A549 (cell line): ENCODE measurements around the gene ANKRD30A. TPM values are rescaled to one million over a fixed set of nuclear protein-coding genes. Genes with fewer than 3 reads are reported as not detected.

ENCODE experiments used
- ATAC-seq, 2 experiments: fragments of 200-7000 bp in 1 of 2; fragments of >200 bp in 1 of 2; cut with Nextera tagmentation in 1 of 2; cut with Tn5 transposase in 1 of 2; 3 replicates each; pipeline versions ENCODE4 v1.8.0 to v1.9.1; 2018 to 2020; ENCODE audit warnings: mild to moderate bottlenecking in 1 of 2, moderate library complexity in 1 of 2
- CTCF ChIA-PET: fragments of 300-600 bp; sonication (Branson Sonifier 250); formaldehyde crosslinking; extraction: SDS; loops from one replicate; lab custom pipeline; 2021; ENCODE audit warnings: antibody characterized with exemption, inconsistent platforms; lab: Yijun Ruan, JAX
- POLR2A ChIA-PET: fragments of 350-600 bp; formaldehyde crosslinking; extraction: SDS; loops from one replicate; lab custom pipeline; 2021; ENCODE audit warnings: antibody characterized with exemption, inconsistent platforms; lab: Yijun Ruan, JAX
- DNase-seq, 2 experiments: peaks; one replicate each; pipeline versions ENCODE4 v3.0.0 to v3.0.0-alpha.2; 2011 to 2016; ENCODE audit warnings: low read depth in 1 of 2, low spot score in 1 of 2
- FAIRE-seq: peaks from 2 replicates; lab custom pipeline; 2011; peaks lifted over from hg19 to GRCh38; lab: Jason Lieb, UNC
- H3K27ac ChIP-seq, 2 experiments: fragments of >200 bp; sonication (Bioruptor Twin); formaldehyde crosslinking; 3 replicates each; pipeline ENCODE4 v1.5.1; 2016 to 2017
- H3K4me1 ChIP-seq: fragments of >200 bp; sonication (Bioruptor Twin); formaldehyde crosslinking; 3 replicates; pipeline ENCODE4 v1.6.1; 2016
- H3K4me2 ChIP-seq: fragments of >200 bp; sonication (Bioruptor Twin); formaldehyde crosslinking; 3 replicates; pipeline ENCODE4 v1.6.1; 2016
- H3K4me3 ChIP-seq: fragments of >200 bp; sonication (Bioruptor Twin); formaldehyde crosslinking; 3 replicates; pipeline ENCODE4 v1.5.1; 2016
- H3K9me3 ChIP-seq: fragments of >200 bp; sonication (Bioruptor Twin); formaldehyde crosslinking; 3 replicates; pipeline ENCODE4 v1.6.1; 2016
- BHLHE40 ChIP-seq: IDR thresholded peaks from 2 replicates; pipeline ENCODE4 v1.6.1; 2012; ENCODE audit warnings: low read depth, low read length, inconsistent platforms
- CBX8 ChIP-seq: fragments of 200-600 bp; sonication (generic); IDR thresholded peaks from 2 replicates; pipeline ENCODE4 v1.6.1; 2016
- CHD2 ChIP-seq: fragments of 150-350 bp; IDR thresholded peaks from 2 replicates; pipeline ENCODE4 v1.6.1; 2014; ENCODE audit warnings: low read length; ENCODE audit not compliant: partially characterized antibody
- EHMT2 ChIP-seq: fragments of 200-600 bp; sonication (generic); IDR thresholded peaks from 2 replicates; pipeline ENCODE4 v1.6.1; 2016; ENCODE audit warnings: antibody characterized with exemption, low read depth, mild to moderate bottlenecking, moderate library complexity
- FOSB ChIP-seq: fragments of 250-450 bp; sonication (Bioruptor Pico); IDR thresholded peaks from 2 replicates; pipeline ENCODE4 v1.5.0; 2020; ENCODE audit warnings: mild to moderate bottlenecking, moderate library complexity
- FOXS1 ChIP-seq: fragments of 250-450 bp; sonication (Bioruptor Pico); IDR thresholded peaks from 2 replicates; pipeline ENCODE4 v1.5.0; 2020; ENCODE audit warnings: mild to moderate bottlenecking, moderate library complexity
- GATA3 ChIP-seq: IDR thresholded peaks from 2 replicates; pipeline ENCODE4 v1.6.1; 2012; ENCODE audit warnings: borderline replicate concordance
- HDAC2 ChIP-seq: fragments of 200-600 bp; sonication (generic); IDR thresholded peaks from 2 replicates; pipeline ENCODE4 v1.6.1; 2016
- MAFK ChIP-seq: fragments of 450-650 bp; IDR thresholded peaks from 2 replicates; pipeline ENCODE4 v1.6.1; 2014; ENCODE audit not compliant: partially characterized antibody
- NPAS2 ChIP-seq: fragments of 250-450 bp; sonication (Bioruptor Pico); IDR thresholded peaks from 2 replicates; pipeline ENCODE4 v1.8.0; 2022; ENCODE audit warnings: mild to moderate bottlenecking, moderate library complexity, borderline replicate concordance
- NR3C1 ChIP-seq: fragments of >200 bp; sonication (Bioruptor Twin); formaldehyde crosslinking; IDR thresholded peaks from 3 replicates; pipeline ENCODE4 v1.6.1; 2017
- POLR2A ChIP-seq: IDR thresholded peaks from 2 replicates; pipeline ENCODE4 v1.6.1; 2012; ENCODE audit warnings: mild to moderate bottlenecking, low read length
- RAD21 ChIP-seq, 2 experiments: fragments of >200 bp in 1 of 2; sonication (Bioruptor Twin) in 1 of 2; formaldehyde crosslinking in 1 of 2; IDR thresholded peaks in 1 of 2; conservative IDR thresholded peaks in 1 of 2; 2 replicates in 1 of 2; 3 replicates in 1 of 2; pipeline ENCODE4 v1.6.1; 2012 to 2018; ENCODE audit warnings: inconsistent platforms in 1 of 2
- SMC3 ChIP-seq: fragments of >200 bp; sonication (Bioruptor Twin); formaldehyde crosslinking; IDR thresholded peaks from 3 replicates; pipeline ENCODE4 v1.6.1; 2018; ENCODE audit warnings: inconsistent platforms
- TP53 ChIP-seq: fragments of 250-450 bp; sonication (Bioruptor Pico); IDR thresholded peaks from 2 replicates; pipeline ENCODE4 v1.5.0; 2021; ENCODE audit warnings: mild to moderate bottlenecking, moderate library complexity
- ZC3H11A ChIP-seq: fragments of 450-650 bp; IDR thresholded peaks from 2 replicates; pipeline ENCODE4 v1.6.1; 2014; ENCODE audit warnings: antibody characterized with exemption, mild to moderate bottlenecking
- ZFP36 ChIP-seq: fragments of 450-650 bp; IDR thresholded peaks from 2 replicates; pipeline ENCODE4 v1.6.1; 2014; ENCODE audit warnings: borderline replicate concordance; ENCODE audit not compliant: partially characterized antibody
- ZSCAN20 ChIP-seq: fragments of 250-450 bp; sonication (Bioruptor Pico); IDR thresholded peaks from 2 replicates; pipeline ENCODE4 v1.8.0; 2022; ENCODE audit warnings: mild to moderate bottlenecking, moderate library complexity
- WGBS: methylation state at CpG from one replicate; pipeline ENCODE4 v1.1.6; 2017; ENCODE audit errors: missing lambda C conversion rate; 5-methylcytosine and 5-hydroxymethylcytosine counted together
- polyA plus RNA-seq, 4 experiments: library from polyadenylated mRNA; depleted of rRNA in 3 of 4; stranded (reverse); fragments of >200 nt; fragmentation: RNase III in 1 of 4; extraction: RNeasy Plus Mini Kit Qiagen cat#74134 plus additional on column Dnase treatment in 1 of 4; gene quantifications; 2 replicates in 3 of 4; 3 replicates in 1 of 4; pipeline ENCODE4 v1.2.3, GENCODE V29; 2011 to 2017
- TF ChIP-seq, protein P1 (sequence below): fragments of 450-650 bp; IDR thresholded peaks from 2 replicates; pipeline ENCODE4 v1.6.1; 2014; ENCODE audit warnings: antibody characterized with exemption
- TF ChIP-seq, protein P2 (sequence below): IDR thresholded peaks from 2 replicates; pipeline ENCODE4 v1.6.1; 2012
- TF ChIP-seq, protein P3 (sequence below): fragments of 250-450 bp; sonication (Bioruptor Pico); IDR thresholded peaks from 2 replicates; pipeline ENCODE4 v1.5.0; 2020; ENCODE audit warnings: low read depth, mild to moderate bottlenecking, moderate library complexity
- TF ChIP-seq, protein P4 (sequence below): fragments of >200 bp; sonication (Bioruptor Twin); formaldehyde crosslinking; IDR thresholded peaks from 2 replicates; pipeline ENCODE4 v1.6.1; 2016

Gene ANKRD30A
- polyA plus RNA-seq, 2 of the 4 experiments (the other 2 are of a cell fraction): 0.97 to 8.0 TPM

DNA sequence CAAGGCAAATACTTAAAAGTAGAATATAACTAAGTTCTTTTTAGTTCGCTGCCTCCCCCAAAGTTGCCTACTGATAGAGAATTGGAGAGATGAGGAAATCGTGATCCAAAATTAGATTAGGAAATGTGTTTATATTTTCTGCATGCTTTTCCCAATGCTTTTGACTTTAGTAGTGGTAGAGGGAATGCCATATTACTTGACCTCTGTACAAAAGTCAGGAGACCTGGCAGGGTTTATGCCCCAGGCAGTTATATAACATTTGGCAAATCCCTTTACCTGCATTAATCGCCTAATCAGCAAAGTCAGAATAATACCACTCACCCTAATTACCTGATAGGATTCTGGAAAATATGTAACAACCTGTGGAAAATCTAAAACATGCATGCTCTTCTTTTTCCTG, 142.9 kb downstream of the ANKRD30A start:
- no peak for ATAC-seq
- TF ChIP-seq MAFK (peak; percentile 34), NPAS2 (CRISPR knock-in tag) (no peak), GATA3 (no peak), POLR2A (no peak), SMC3 (no peak)
- ChIA-PET CTCF (no interaction called here), POLR2A (no interaction called here)
- no peak for DNase-seq
- H3K4me1 ChIP-seq: peaks cover 16% of the 10 kb centered on the region; the same call in 2 of the 3 replicates
- no peak overlapping the region for H3K4me2 ChIP-seq
- no peak overlapping the region for H3K4me3 ChIP-seq
- 61% methylated on average over 3 of the region's 3 CpGs for WGBS
- H3K27ac ChIP-seq: no peak overlapping the region
- H3K9me3 ChIP-seq: no peaks in the 10 kb centered on the region; the same call in 2 of the 3 replicates
- FAIRE-seq: no peak

DNA sequence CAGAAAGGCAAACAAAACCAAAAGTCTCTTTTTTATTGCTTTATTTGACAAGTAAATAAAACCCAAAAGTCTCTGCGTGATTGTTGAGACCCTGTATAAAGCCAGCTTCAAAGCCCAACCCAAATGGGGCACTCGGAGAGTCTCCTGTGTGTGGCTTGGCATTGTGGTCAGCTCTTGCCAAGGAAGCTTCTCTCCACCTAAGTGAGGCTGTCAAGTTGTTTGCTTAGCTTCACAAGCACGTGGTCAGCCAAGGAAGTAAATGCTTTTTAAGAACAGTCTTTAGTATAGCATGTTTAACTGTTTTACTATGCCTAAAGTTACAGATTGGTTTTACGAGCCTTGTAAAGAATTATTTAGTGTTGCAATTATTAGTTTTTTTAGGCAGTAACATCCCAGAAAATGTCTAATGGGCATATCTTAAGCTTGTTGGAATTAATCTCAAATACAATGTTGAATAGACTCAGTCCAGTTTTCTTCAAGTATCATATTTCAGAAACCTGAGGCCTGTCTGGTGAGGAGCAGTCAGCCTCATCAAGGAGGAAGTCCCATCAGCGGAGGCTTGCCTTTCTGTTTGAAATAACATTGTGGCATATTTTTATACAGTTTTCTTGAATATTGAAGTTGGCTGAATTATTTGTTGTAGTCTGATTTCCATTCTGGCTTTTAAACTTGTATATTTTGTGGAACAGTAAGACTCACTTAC, 144.3 kb downstream of the ANKRD30A start:
- Histone ChIP-seq H3K4me2 (0 out of 3 replicates have a peak overlapping the region, but pooled peaks have one; percentile 18), H3K4me3 (no peak overlapping the region), H3K9me3 (no peaks in the 10 kb centered on the region; the same call in 2 of the 3 replicates), H3K4me1 (peaks cover 12% of the 10 kb centered on the region; the same call in 2 of the 3 replicates), H3K27ac (peak overlapping the region in 1 of 2 experiments; percentile 9; a peak in 1 of 6 replicates)
- CTCF ChIA-PET: interaction anchor here (1.4 kb wide), 1 partner anchor 1634 kb away, joined by 3 read pairs; no protein-coding TSS in a partner anchor
- DNase-seq (peak in 1 of 2 experiments; percentile 64), FAIRE-seq (no peak), ATAC-seq (peak in 1 of 2 experiments; percentile 72; a peak in 3 of 6 replicates)
- POLR2A ChIA-PET: no interaction called here
- no peak for TF ChIP-seq EHMT2
- no peak for TF ChIP-seq CHD2
- TF ChIP-seq, protein P1, sequence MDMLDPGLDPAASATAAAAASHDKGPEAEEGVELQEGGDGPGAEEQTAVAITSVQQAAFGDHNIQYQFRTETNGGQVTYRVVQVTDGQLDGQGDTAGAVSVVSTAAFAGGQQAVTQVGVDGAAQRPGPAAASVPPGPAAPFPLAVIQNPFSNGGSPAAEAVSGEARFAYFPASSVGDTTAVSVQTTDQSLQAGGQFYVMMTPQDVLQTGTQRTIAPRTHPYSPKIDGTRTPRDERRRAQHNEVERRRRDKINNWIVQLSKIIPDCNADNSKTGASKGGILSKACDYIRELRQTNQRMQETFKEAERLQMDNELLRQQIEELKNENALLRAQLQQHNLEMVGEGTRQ: no peak
- TF ChIP-seq FOXS1 (CRISPR knock-in tag): no peak
- TF ChIP-seq, protein P2, sequence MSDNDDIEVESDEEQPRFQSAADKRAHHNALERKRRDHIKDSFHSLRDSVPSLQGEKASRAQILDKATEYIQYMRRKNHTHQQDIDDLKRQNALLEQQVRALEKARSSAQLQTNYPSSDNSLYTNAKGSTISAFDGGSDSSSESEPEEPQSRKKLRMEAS: peak; percentile 65
- no peak for TF ChIP-seq FOSB (CRISPR knock-in tag)
- no peak for TF ChIP-seq BHLHE40
- TF ChIP-seq, all 56 proteins: peak for 1
- WGBS: 43% methylated on average over 5 of the region's 5 CpGs

DNA sequence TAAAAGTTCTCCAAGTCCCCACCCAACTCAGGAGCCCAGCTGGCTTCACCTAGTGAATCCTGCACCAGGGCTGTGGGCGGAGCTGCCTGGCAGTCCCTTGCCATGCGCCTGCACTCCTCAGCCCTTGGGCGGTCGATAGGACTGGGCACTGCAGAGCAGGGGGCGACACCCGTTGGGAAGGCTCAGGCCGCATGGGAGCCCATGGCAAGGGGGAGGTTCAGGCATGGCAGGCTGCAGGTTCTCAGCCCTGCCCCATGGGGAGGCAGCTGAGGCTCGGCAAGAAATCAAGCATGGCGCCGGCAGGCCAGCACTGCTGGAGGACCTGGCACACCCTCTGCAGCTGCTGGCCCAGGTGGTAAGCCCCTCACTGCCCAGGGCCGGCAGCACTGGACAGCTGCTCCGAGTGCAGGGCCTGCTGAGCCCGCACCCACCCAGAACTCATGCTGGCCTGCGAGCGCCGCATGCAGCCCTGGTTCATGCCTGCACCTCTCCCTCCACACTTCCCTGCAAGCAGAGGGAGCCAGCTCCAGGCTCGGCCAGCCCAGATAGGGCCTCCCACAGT, 149.9 kb downstream of the ANKRD30A start:
- Histone ChIP-seq H3K27ac (no peak overlapping the region), H3K4me1 (no peaks in the 10 kb centered on the region), H3K4me2 (no peak overlapping the region), H3K9me3 (no peaks in the 10 kb centered on the region), H3K4me3 (no peak overlapping the region)
- FAIRE-seq (no peak), ATAC-seq (no peak), DNase-seq (no peak)
- CTCF ChIA-PET: no interaction called here
- no peak for TF ChIP-seq CBX8
- no peak for TF ChIP-seq BHLHE40
- TF ChIP-seq ZSCAN20 (CRISPR knock-in tag): no peak
- TF ChIP-seq, protein P3, sequence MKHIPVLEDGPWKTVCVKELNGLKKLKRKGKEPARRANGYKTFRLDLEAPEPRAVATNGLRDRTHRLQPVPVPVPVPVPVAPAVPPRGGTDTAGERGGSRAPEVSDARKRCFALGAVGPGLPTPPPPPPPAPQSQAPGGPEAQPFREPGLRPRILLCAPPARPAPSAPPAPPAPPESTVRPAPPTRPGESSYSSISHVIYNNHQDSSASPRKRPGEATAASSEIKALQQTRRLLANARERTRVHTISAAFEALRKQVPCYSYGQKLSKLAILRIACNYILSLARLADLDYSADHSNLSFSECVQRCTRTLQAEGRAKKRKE (CRISPR knock-in tag): no peak
- TF ChIP-seq, protein P4, sequence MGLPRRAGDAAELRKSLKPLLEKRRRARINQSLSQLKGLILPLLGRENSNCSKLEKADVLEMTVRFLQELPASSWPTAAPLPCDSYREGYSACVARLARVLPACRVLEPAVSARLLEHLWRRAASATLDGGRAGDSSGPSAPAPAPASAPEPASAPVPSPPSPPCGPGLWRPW: no peak
- TF ChIP-seq ZFP36: no peak
- no peak for TF ChIP-seq NPAS2 (CRISPR knock-in tag)
- TF ChIP-seq TP53 (CRISPR knock-in tag): no peak
- no peak for TF ChIP-seq HDAC2
- TF ChIP-seq, protein P1: no peak
- no peak for TF ChIP-seq RAD21 (conservative IDR thresholded peaks at IDR 0.05 in 1 of 2, IDR thresholded peaks at IDR 0.05 in 1 of 2)
- TF ChIP-seq NR3C1: no peak
- no peak for TF ChIP-seq ZC3H11A
- 73% methylated on average over 5 of the region's 17 CpGs for WGBS
- POLR2A ChIA-PET: no interaction called here
